Neutrophil (primary cell): ENCODE measurements around the gene ATRN.

ENCODE experiments used
- H3K27ac ChIP-seq: fragments of 200-600 bp; sonication (generic); 2 replicates; pipeline ENCODE4 v1.5.1; 2016; ENCODE audit warnings: mild to moderate bottlenecking, moderate library complexity
- H3K27me3 ChIP-seq: fragments of 200-600 bp; sonication (generic); 2 replicates; pipeline ENCODE4 v1.6.0; 2016; ENCODE audit warnings: mild to moderate bottlenecking
- H3K36me3 ChIP-seq: fragments of 200-600 bp; sonication (generic); 2 replicates; pipeline ENCODE4 v1.5.1; 2017
- H3K4me1 ChIP-seq, 2 experiments: fragments of 200-600 bp in 1 of 2; sonication (generic) in 1 of 2; 1 replicate in 1 of 2; 2 replicates in 1 of 2; pipeline versions ENCODE4 v1.5.1 to v1.6.1; 2013 to 2016; ENCODE audit warnings: low read depth in 1 of 2, low read length in 1 of 2, mild to moderate bottlenecking in 1 of 2, moderate library complexity in 1 of 2; ENCODE audit not compliant: control insufficient read depth in 1 of 2, insufficient read depth in 1 of 2
- H3K4me3 ChIP-seq, 2 experiments: fragments of 200-600 bp in 1 of 2; sonication (generic) in 1 of 2; 1 replicate in 1 of 2; 2 replicates in 1 of 2; pipeline ENCODE4 v1.5.1; 2013 to 2016; ENCODE audit warnings: low read depth in 1 of 2, low read length in 1 of 2, mild to moderate bottlenecking in 1 of 2, moderate library complexity in 1 of 2
- H3K9me3 ChIP-seq: fragments of 200-600 bp; sonication (generic); 2 replicates; pipeline ENCODE4 v1.5.1; 2016
- CTCF ChIP-seq: fragments of 200-600 bp; sonication (generic); IDR thresholded peaks from 2 replicates; pipeline ENCODE4 v1.5.1; 2016; ENCODE audit warnings: antibody characterized with exemption

Gene ATRN

GRCh38 chr20:3631534-3631933, 160.7 kb downstream of the ATRN start:
- peaks cover 4% of the 10 kb centered on the region for H3K36me3 ChIP-seq
- no peak overlapping the region for H3K27ac ChIP-seq
- no peaks in the 10 kb centered on the region for H3K27me3 ChIP-seq
- H3K4me1 ChIP-seq = no peaks in the 10 kb centered on the region
- H3K9me3 ChIP-seq = no peaks in the 10 kb centered on the region
- H3K4me3 ChIP-seq = no peak overlapping the region
- TF ChIP-seq CTCF = no peak

DNA sequence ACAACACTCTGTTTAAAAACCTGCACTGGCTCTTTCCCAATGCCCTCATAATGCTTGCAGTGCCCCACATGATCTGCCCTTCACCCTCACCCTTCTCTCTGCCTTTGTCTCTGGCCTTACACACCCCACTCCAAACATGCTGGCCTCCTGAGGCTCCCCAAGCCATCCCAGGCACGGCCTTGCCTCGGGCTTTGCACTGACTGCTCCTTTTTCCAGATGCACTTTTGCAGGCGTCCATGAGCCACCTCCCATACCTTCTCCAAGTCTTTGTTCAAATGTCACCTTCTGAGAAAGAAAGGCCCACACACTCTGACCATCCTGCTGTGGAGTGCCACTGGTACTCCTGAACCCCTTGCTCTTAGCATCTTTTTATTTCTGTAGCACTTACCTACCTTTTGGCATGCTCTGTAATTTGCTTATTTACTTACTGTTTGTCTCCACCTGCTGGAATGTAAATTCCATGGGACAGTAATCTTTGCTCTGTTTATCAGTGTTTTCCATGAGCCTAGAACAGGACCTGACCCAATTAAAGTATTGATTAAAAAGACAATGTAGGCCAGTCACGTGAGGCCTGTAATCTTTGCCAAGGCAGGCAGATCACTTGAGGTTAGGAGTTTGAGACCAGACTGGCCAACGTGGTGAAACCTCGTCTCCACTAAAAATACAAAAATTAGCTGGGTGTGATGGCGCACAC, 161.6 kb downstream of the ATRN start:
- TF ChIP-seq CTCF = no peak
- Histone ChIP-seq H3K9me3 (no peaks in the 10 kb centered on the region), H3K36me3 (peaks cover 4% of the 10 kb centered on the region), H3K4me3 (no peak overlapping the region), H3K4me1 (no peaks in the 10 kb centered on the region), H3K27me3 (no peaks in the 10 kb centered on the region), H3K27ac (no peak overlapping the region)

GRCh38 chr20:3633913-3634478, 163.2 kb downstream of the ATRN start:
- H3K27ac ChIP-seq = no peak overlapping the region
- H3K9me3 ChIP-seq = no peaks in the 10 kb centered on the region
- H3K36me3 ChIP-seq = peaks cover 4% of the 10 kb centered on the region
- H3K4me3 ChIP-seq = no peak overlapping the region
- no peaks in the 10 kb centered on the region for H3K27me3 ChIP-seq
- H3K4me1 ChIP-seq = no peaks in the 10 kb centered on the region
- TF ChIP-seq CTCF = no peak

- Histone ChIP-seq H3K27ac (no peak overlapping the region), H3K36me3 (peaks cover 4% of the 10 kb centered on the region), H3K4me1 (no peaks in the 10 kb centered on the region), H3K9me3 (no peaks in the 10 kb centered on the region), H3K4me3 (no peak overlapping the region), H3K27me3 (no peaks in the 10 kb centered on the region)
- TF ChIP-seq CTCF = no peak
Measured at GRCh38 chr20:3635346-3635745, 164.5 kb downstream of the ATRN start.

GRCh38 chr20:3640259-3640658, 169.4 kb downstream of the ATRN start:
- H3K4me3 ChIP-seq = no peak overlapping the region
- no peak overlapping the region for H3K27ac ChIP-seq
- no peaks in the 10 kb centered on the region for H3K9me3 ChIP-seq
- H3K4me1 ChIP-seq = no peaks in the 10 kb centered on the region
- H3K36me3 ChIP-seq = peaks cover 3% of the 10 kb centered on the region
- TF ChIP-seq CTCF = no peak
- H3K27me3 ChIP-seq = no peaks in the 10 kb centered on the region
